Heart left ventricle (tissue), 13 donors: Measurements from ENCODE around the gene HCRTR2.
"Not testable (repeated sequence)": the region's sequence is repeated elsewhere in the genome, so short reads cannot be mapped to it uniquely, and the experiment has no call there.

ENCODE experiments used
- POLR2A ChIP-seq, 2 donors: fragments of 450-650 bp; IDR thresholded peaks; one replicate each; pipeline ENCODE4 v1.6.1; 2017; ENCODE audit warnings: antibody characterized with exemption in 2 of 2, mild to moderate bottlenecking in 2 of 2, moderate library complexity in 2 of 2
- TF ChIP-seq, protein P1 (sequence below), 12 donors: fragments of 200-600 bp; sonication (generic) in 4 of 12; IDR thresholded peaks; one replicate each; pipeline versions ENCODE4 v1.5.0 to v1.8.0; 2018 to 2022; ENCODE audit warnings: antibody characterized with exemption in 12 of 12, mild to moderate bottlenecking in 5 of 12
- donor health status: ischemic (EF 13 %, LVEDD 7.1; RV severe dilation, severe dysfunction).
- donor health status: DM: no; HTN: yes; CAD: no.
- donor health status: DM: no; HTN: no; CAD: no.
- donor health status: ischemic (EF 25% LVEDD 6.9; RV normal size, moderate dysfunction).
- donor health status: ischemic (EF 25% LVEDD 5.7; RV mildly dilated, moderate dysfunction).
- donor health status: ischemic (EF 35%, LVEDD 5.7; RV mildly dilated, moderate dysfunction).
- donor health status: nonischemic (EF 11% LVEDD 7.7; RV severe dilation, severe dysfunction).
- donor health status: DM: yes; HTN: yes; CAD: no.
- donor health status: PGD.
- donor health status: ischemic (EF 29% LVEDD 5.4; RV normal size, mild dysfunction).
- donor health status: nonischemic (EF 23%, LVEDD 6.1; RV moderate dilation, normal function).

- TF ChIP-seq, protein P1, sequence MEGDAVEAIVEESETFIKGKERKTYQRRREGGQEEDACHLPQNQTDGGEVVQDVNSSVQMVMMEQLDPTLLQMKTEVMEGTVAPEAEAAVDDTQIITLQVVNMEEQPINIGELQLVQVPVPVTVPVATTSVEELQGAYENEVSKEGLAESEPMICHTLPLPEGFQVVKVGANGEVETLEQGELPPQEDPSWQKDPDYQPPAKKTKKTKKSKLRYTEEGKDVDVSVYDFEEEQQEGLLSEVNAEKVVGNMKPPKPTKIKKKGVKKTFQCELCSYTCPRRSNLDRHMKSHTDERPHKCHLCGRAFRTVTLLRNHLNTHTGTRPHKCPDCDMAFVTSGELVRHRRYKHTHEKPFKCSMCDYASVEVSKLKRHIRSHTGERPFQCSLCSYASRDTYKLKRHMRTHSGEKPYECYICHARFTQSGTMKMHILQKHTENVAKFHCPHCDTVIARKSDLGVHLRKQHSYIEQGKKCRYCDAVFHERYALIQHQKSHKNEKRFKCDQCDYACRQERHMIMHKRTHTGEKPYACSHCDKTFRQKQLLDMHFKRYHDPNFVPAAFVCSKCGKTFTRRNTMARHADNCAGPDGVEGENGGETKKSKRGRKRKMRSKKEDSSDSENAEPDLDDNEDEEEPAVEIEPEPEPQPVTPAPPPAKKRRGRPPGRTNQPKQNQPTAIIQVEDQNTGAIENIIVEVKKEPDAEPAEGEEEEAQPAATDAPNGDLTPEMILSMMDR (IDR thresholded peaks at IDR 0.05) = not testable (repeated sequence)
- not testable (repeated sequence) for TF ChIP-seq POLR2A (IDR thresholded peaks at IDR 0.05)
Observed at GRCh38 chr6:55158784-55159183, 15.5 kb upstream of the HCRTR2 start.
